GF-D8 (cell line): Measurements from ENCODE around the gene HOXB9.

Experiments used
- DNase-seq: peaks from one replicate; lab custom pipeline; 2025; lab: John Stamatoyannopoulos, UW

HOXB9 gene

GRCh38 chr17:48583708-48584222 is 42.4 kb downstream of the HOXB9 start:
- DNase-seq: no peak

- DNase-seq: no peak
Observed at GRCh38 chr17:48582750-48583069, 43.4 kb downstream of the HOXB9 start.

- DNase-seq: no peak
Observed at GRCh38 chr17:48579760-48580554, 46.2 kb downstream of the HOXB9 start.

- DNase-seq: no peak
Observed at GRCh38 chr17:48579471-48579759, 46.7 kb downstream of the HOXB9 start.

- DNase-seq: no peak
Observed at GRCh38 chr17:48578616-48579470, 47.3 kb downstream of the HOXB9 start.

- DNase-seq: peak; percentile 77
Observed at GRCh38 chr17:48577946-48578615, 48.1 kb downstream of the HOXB9 start, which contains the start of gene HOXB4. Gene HOXB4 (minus strand): TSS chr17:48578350. CDS start chr17:48578319, 31 bp downstream.

GRCh38 chr17:48577330-48577945 is 48.7 kb downstream of the HOXB9 start:
- DNase-seq: no peak

GRCh38 chr17:48576479-48577309 is 49.5 kb downstream of the HOXB9 start:
- no peak for DNase-seq

GRCh38 chr17:48575673-48576478 is 50.3 kb downstream of the HOXB9 start:
- DNase-seq: no peak

GRCh38 chr17:48575066-48575582 is 51.0 kb downstream of the HOXB9 start:
- DNase-seq: no peak

- DNase-seq: no peak
Observed at GRCh38 chr17:48574505-48575065, 51.6 kb downstream of the HOXB9 start.

GRCh38 chr17:48571826-48572417 is 54.2 kb downstream of the HOXB9 start:
- no peak for DNase-seq
